ENCODE data around the gene ST6GAL1.
"Not testable (repeated sequence)": the region's sequence is repeated elsewhere in the genome, so short reads cannot be mapped to it uniquely, and the experiment has no call there.

ST6GAL1 gene

GRCh38 chr3:186997473-186997939 is 67.2 kb downstream of the ST6GAL1 start:
- DNase-seq: no peak

GRCh38 chr3:186998937-186999368 is 68.6 kb downstream of the ST6GAL1 start:
- DNase-seq: no peak

- DNase-seq: no peak
Measured at GRCh38 chr3:187000711-187001151, 70.4 kb downstream of the ST6GAL1 start.

DNA sequence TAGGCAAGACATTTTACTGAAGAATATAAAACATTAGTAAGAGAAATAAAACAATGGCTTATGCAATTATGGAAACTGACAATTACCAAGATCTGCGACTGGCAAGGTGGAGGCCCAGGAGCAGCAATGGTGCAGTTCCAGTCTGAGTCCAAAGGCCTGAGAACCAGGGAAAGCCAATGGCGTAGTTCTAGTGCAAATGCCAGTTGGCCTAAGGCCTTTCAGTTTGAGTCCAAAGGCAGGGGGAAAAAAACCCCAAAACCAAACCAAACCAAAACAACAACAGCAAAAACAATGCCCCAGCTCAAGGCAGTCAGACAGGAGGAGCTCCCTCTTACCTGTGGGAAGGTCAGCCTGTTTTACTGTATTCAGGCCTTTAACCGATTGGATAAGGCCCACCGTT is 72.6 kb downstream of the ST6GAL1 start:
- DNase-seq: no peak

DNA sequence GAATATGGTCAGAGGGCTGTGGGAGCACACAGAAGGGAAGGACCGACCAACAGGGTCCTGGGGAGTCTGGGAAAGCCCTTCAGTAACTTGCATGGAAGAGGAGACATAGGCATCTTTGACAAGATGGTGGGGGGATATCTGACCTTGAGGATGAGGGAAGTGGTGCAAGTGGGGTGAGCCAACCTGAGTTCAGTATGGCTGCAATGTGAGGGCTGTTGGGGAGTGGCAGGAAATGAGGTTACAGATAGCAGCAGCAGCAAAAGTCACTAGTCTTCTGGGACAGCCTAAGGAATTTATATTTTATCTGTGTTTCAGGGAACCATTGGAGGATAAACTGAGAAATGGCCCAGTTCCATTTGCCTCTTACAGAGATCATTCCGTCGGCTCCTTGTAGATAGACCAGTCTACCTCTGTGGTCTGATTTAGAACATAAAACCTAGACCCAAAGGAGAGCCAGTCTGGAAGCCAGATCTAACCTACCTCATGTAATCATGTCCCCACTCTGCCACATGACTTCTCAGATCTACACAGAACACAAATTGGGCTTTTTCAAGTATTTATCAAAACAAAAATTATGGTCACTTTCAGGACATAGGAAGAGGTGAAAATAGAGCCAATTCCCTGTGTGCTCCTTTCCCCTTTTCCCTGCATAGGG is 75.6 kb downstream of the ST6GAL1 start:
- DNase-seq: no peak

GRCh38 chr3:187006864-187007630 is 76.7 kb downstream of the ST6GAL1 start:
- DNase-seq: no peak

GRCh38 chr3:187010382-187010781 is 80.1 kb downstream of the ST6GAL1 start:
- DNase-seq: not testable (repeated sequence)

GRCh38 chr3:187011915-187012314 is 81.6 kb downstream of the ST6GAL1 start:
- DNase-seq: no peak

DNA sequence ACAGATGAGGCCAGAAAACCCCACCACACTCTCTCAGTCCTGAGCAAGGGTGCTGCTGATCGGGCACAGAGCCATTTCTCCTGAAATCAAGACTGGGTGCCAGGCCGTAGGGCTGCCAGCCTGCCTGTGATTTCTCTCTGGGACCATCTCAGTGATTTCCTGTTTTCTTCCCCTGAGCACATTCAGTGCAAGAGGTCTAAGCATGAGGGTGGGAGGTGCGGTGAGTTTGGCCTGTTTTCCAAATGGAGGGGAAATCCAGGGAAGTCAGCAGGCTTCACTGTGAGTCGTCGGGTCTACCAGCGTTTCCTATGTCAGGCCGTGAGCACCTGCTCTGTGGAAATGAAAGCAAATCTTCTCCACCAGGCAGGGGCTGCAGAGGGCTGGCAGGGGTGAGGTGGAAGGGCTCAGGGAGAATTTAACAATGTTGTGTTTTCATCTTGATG is 82.3 kb downstream of the ST6GAL1 start:
- peak; percentile 5 for DNase-seq

GRCh38 chr3:187013159-187013716 is 82.9 kb downstream of the ST6GAL1 start:
- no peak for DNase-seq

- no peak for DNase-seq
Measured at GRCh38 chr3:187014417-187014864, 84.1 kb downstream of the ST6GAL1 start.

DNA sequence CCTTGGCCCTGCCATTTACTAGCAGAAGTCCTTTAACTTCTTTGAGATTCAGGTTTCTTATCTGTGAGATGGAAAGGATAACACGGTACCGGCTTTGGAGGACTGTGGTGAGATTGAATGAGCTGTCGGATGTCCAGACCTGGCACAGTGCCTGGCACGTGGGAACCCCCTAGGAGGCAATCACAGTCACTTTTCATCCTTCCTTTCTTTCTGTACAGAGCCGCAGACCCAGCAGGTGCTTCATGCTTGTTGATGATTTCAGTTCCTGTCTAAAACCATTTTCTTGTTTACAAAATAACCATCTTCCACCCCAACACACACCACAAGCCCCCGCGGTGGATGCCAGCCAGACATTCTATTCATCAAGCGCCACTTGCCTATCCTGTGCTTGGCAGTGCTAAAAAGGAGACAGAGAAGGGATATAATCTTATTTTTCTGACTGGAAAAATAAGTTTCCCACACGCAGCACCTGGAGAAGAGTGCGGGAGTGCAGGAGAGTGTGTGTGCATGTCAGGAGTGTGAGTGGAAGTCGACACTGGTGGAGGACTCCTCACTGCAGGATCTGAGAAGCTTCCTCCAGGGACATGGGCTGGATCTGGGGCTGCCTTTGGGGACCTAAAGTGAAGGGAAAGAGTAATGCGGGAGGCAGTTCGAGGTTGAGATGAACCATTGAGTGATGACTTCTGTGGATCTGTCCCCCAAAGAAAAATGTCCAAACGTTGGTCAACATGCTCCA is 85.7 kb downstream of the ST6GAL1 start:
- no peak for DNase-seq

GRCh38 chr3:187016639-187017345 is 86.5 kb downstream of the ST6GAL1 start:
- no peak for DNase-seq

DNA sequence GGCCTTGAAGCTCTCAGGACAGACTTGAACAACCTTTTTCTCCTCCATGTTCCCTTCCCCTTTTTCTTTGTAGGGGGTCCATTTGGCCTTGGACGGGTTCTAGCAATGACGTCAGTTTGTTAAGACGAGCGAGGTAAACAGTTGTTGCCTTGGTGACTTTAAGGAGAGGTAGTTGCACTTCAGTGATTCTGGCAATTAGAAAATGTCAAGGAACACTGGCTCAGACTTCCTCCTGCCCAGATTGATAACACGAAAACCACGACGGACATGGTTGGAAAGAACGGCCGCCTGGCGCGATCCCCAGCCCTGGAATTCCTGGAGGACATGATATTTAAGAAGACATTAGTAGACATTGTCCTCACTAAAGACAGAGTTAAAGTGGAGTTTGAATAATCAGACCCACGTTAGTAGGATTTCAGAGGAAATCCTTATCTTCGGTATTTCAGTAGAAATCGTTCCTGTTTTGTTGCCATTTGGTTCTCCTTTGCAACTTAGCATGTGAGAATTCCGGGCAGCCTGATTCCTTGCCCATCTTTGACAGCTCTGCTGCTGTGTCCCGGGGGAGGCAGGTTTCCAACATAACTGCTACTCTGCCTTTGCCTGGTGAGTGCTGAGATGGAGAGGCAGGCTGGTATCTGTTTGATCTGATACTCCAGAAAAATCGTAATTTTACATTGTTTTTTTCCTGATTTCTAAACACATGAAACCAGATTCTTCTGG is 87.3 kb downstream of the ST6GAL1 start:
- DNase-seq: no peak

DNA sequence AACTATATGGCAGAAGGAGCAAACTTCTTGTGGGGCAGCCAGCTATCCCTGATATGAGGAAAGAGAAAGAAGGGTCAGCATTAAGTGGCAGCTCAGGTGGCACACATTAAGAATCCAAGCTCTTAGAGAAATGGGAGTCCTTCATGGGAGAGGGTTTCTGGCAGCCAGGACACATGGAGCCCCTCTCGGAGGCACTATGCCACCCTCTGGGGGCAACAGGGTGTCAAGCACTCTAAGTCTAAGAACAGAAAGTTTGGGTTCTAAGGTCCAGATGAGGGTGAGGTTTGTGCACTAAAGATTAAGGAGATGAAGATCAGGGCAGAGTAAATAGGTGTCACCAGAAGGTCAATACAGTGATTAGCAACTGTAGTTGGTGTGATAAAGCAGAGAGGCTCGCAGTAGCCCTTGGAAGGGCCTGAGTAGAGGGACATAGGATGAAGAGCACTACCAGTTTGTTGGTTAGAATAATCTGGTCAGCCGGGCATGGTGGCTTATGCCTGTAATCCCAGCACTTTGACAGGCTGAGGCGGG is 89.3 kb downstream of the ST6GAL1 start:
- no peak for DNase-seq

GRCh38 chr3:187020376-187020775 is 90.0 kb downstream of the ST6GAL1 start:
- DNase-seq: no peak

DNA sequence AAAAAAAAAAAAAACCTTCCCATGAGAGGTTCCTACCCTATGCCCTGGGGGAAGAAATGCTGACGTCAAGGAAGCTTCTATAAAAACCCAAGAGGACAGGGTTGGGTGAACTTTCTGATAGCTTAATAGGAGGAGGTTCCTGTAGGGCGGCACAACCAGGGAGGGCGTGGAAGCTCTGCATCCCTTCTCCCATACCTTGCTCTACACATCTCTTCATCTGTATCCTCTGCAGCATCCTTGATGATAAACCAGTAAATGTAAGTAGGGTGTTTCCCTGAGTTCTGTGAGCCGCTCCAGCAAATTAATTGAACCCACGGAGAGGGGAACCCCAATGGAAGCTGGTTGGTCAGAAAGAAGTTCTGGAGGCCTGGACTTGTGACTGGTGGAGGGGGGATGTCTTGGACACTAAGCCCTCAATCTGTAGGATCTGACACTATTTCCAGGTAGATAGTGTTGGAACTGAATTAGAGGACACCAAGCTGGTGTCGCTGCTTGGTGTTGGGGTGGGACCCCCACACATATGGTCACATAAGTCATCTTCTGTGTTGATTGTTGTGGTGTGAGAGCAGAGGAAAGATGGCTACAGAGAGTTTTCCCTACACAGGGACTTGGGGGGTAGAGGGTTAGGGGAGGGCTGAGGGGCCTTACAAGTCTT is 91.5 kb downstream of the ST6GAL1 start:
- DNase-seq: no peak

GRCh38 chr3:187022403-187023029 is 92.2 kb downstream of the ST6GAL1 start:
- no peak for DNase-seq

- not testable (repeated sequence) for DNase-seq
Measured at GRCh38 chr3:187023340-187023739, 93.0 kb downstream of the ST6GAL1 start.

- no peak for DNase-seq
Measured at GRCh38 chr3:187024536-187025226, 94.4 kb downstream of the ST6GAL1 start.
